ENCODE results near the gene ATG7. TPM values are rescaled to one million over a fixed set of nuclear protein-coding genes. Genes with fewer than 3 reads are reported as not detected.

The ATG7 gene
- total RNA-seq, 4 donors from 2014 or later: 45.8 to 85.3 (median 67.3) TPM

- peak in 1 of 2 donors; percentile 18 for DNase-seq
These were observed 315.6 kb downstream of the ATG7 start for GRCh38 chr3:11587766-11588165.

GRCh38 chr3:11588338-11588737 is 316.1 kb downstream of the ATG7 start:
- Histone ChIP-seq H3K4me1 (peaks cover 47 to 61% of the 10 kb centered on the region in 2 donors), H3K36me3 (no peaks in the 10 kb centered on the region), H3K27ac (peak overlapping the region; percentile 42 to 68 (median 53)), H3K27me3 (no peaks in the 10 kb centered on the region), H3K4me3 (replicated peaks in 1 of 3) (no peak overlapping the region), H3K9me3 (no peaks in the 10 kb centered on the region)
- 24 to 44% methylated on average over 5 of the region's 5 CpGs for WGBS, 2 donors
- intact Hi-C loops (cut with DNase I): no loop called here
- no peak for TF ChIP-seq POLR2A (IDR thresholded peaks at IDR 0.05)
- TF ChIP-seq, protein P1, sequence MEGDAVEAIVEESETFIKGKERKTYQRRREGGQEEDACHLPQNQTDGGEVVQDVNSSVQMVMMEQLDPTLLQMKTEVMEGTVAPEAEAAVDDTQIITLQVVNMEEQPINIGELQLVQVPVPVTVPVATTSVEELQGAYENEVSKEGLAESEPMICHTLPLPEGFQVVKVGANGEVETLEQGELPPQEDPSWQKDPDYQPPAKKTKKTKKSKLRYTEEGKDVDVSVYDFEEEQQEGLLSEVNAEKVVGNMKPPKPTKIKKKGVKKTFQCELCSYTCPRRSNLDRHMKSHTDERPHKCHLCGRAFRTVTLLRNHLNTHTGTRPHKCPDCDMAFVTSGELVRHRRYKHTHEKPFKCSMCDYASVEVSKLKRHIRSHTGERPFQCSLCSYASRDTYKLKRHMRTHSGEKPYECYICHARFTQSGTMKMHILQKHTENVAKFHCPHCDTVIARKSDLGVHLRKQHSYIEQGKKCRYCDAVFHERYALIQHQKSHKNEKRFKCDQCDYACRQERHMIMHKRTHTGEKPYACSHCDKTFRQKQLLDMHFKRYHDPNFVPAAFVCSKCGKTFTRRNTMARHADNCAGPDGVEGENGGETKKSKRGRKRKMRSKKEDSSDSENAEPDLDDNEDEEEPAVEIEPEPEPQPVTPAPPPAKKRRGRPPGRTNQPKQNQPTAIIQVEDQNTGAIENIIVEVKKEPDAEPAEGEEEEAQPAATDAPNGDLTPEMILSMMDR (IDR thresholded peaks at IDR 0.05): no peak
- DNase-seq: peak in 1 of 2 donors; percentile 14

More at GRCh38 chr3:11587766-11588165, 315.6 kb downstream of the ATG7 start:
- intact Hi-C loops (cut with DNase I): no loop called here
- H3K27me3 ChIP-seq: no peaks in the 10 kb centered on the region
- 74 to 82% methylated on average over 12 of the region's 12 CpGs for WGBS, 2 donors
- H3K9me3 ChIP-seq: no peaks in the 10 kb centered on the region
- TF ChIP-seq POLR2A (IDR thresholded peaks at IDR 0.05): no peak
- TF ChIP-seq, protein P1 (IDR thresholded peaks at IDR 0.05): no peak
- peaks cover 48 to 61% of the 10 kb centered on the region in 2 donors for H3K4me1 ChIP-seq
- no peak overlapping the region for H3K4me3 ChIP-seq (replicated peaks in 1 of 3)
- no peaks in the 10 kb centered on the region for H3K36me3 ChIP-seq
- H3K27ac ChIP-seq: peak overlapping the region in 1 of 3 donors; percentile 53

DNA sequence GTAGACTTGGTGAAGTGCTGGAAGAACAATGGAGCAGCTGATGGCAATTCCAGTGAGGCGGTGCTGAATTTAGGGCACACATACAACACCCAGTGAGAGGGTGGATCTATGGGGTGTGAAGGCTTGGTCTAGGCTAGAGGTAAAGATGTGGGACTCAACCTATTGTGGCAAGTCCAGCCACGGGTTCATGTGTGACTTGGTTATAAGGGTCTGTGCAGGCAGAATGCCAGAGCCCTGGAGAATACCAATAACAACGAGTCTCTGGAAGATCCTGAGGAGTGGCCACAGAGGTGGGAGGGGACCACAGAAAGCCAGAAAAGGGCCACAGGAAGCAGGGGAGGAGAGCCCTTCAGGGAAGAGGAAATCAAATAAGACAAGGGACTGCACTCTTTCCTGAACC is 316.6 kb downstream of the ATG7 start:
- 41 to 44% methylated on average over 3 of the region's 3 CpGs for WGBS, 2 donors

DNA sequence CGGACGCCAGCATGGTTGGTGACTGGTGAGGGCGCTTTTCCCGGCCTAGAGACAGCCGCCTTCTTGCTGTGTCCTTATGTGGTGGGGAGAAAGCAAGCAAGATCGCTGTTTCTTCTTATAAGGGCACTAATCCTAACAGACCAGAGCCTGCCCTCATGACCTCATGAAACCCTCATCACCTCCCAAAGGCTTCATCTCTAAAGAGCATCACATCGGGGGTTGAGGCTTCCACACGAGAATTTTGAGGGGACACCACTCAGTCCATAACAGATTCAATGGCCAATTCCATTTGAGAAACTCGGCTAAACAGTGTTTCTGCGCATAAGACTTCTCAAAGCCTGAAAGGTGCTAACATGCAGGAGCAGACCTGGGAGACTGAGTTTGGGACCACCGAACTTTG is 317.5 kb downstream of the ATG7 start:
- Histone ChIP-seq H3K4me1 (peaks cover 43 to 64% of the 10 kb centered on the region in 2 donors), H3K4me3 (replicated peaks in 1 of 3) (no peak overlapping the region), H3K9me3 (no peaks in the 10 kb centered on the region), H3K27me3 (no peaks in the 10 kb centered on the region), H3K27ac (peak overlapping the region in 1 of 3 donors; percentile 68), H3K36me3 (no peaks in the 10 kb centered on the region)
- WGBS, 2 donors: 80 to 87% methylated on average over 11 of the region's 11 CpGs
- DNase-seq: no peak
- intact Hi-C loops (cut with DNase I): no loop called here
- TF ChIP-seq POLR2A (IDR thresholded peaks at IDR 0.05): no peak
- TF ChIP-seq, protein P1 (IDR thresholded peaks at IDR 0.05): no peak

More for the DNA sequence above, 316.6 kb downstream of the ATG7 start:
- Histone ChIP-seq H3K36me3 (no peaks in the 10 kb centered on the region), H3K4me3 (replicated peaks in 1 of 3) (no peak overlapping the region), H3K9me3 (no peaks in the 10 kb centered on the region), H3K27me3 (no peaks in the 10 kb centered on the region), H3K4me1 (peaks cover 43 to 61% of the 10 kb centered on the region in 2 donors), H3K27ac (peak overlapping the region in 2 of 3 donors; percentile 53 to 68)
- TF ChIP-seq, protein P1 (IDR thresholded peaks at IDR 0.05): no peak
- TF ChIP-seq POLR2A (IDR thresholded peaks at IDR 0.05): no peak
- peak; percentile 51 to 52 for DNase-seq
- intact Hi-C loops (cut with DNase I): no loop called here

- Histone ChIP-seq H3K4me1 (peaks cover 43 to 66% of the 10 kb centered on the region in 2 donors), H3K9me3 (no peaks in the 10 kb centered on the region), H3K36me3 (no peaks in the 10 kb centered on the region), H3K27me3 (no peaks in the 10 kb centered on the region), H3K27ac (peak overlapping the region; percentile 62 to 94 (median 76)), H3K4me3 (replicated peaks in 1 of 3) (no peak overlapping the region)
- intact Hi-C loops (cut with DNase I): no loop called here
- DNase-seq: no peak
- 41 to 43% methylated on average over 7 of the region's 7 CpGs for WGBS, 2 donors
- TF ChIP-seq, protein P1 (IDR thresholded peaks at IDR 0.05): no peak
- TF ChIP-seq POLR2A (IDR thresholded peaks at IDR 0.05): no peak
These were observed 318.8 kb downstream of the ATG7 start for GRCh38 chr3:11591002-11591355.

All from thyroid gland (tissue), 4 donors.